ENCODE data around the gene IGHMBP2.

The IGHMBP2 gene

GRCh38 chr11:68900835-68901381 lies 2.8 kb upstream of the IGHMBP2 start:
- ChIA-PET POLR2A (ENCODE audit: low non-redundant PET) (no interaction called here), CTCF (no interaction called here)
- no peak for TF ChIP-seq CTCF (conservative IDR thresholded peaks at IDR 0.05; ENCODE audit: low read depth)
- no peak overlapping the region for H3K27ac ChIP-seq
- DNase-seq (ENCODE audit: low spot score): no peak

GRCh38 chr11:68904248-68904847 lies 657 bp downstream of the IGHMBP2 start:
- CTCF ChIA-PET: interaction anchor here (0.6 to 0.9 kb wide), 4 partner anchors 98 to 1011 kb away, joined by 3 to 6 read pairs (median 3); no protein-coding TSS in a partner anchor
- no peak for TF ChIP-seq CTCF (conservative IDR thresholded peaks at IDR 0.05; ENCODE audit: low read depth)
- H3K27ac ChIP-seq: peak overlapping the region; percentile 78
- peak; percentile 41 for DNase-seq (ENCODE audit: low spot score)
- POLR2A ChIA-PET (ENCODE audit: low non-redundant PET): no interaction called here

- ChIA-PET CTCF (interaction anchor here (0.6 kb wide), 1 partner anchor 62 kb away, joined by 4 read pairs; no protein-coding TSS in a partner anchor), POLR2A (ENCODE audit: low non-redundant PET) (no interaction called here)
- TF ChIP-seq CTCF (conservative IDR thresholded peaks at IDR 0.05; ENCODE audit: low read depth): no peak
- DNase-seq (ENCODE audit: low spot score): peak; percentile 41
- H3K27ac ChIP-seq: peak overlapping the region; percentile 78
These were observed 2.0 kb downstream of the IGHMBP2 start for GRCh38 chr11:68905421-68906360.

GRCh38 chr11:68908273-68908672 lies 4.6 kb downstream of the IGHMBP2 start:
- H3K27ac ChIP-seq: no peak overlapping the region
- DNase-seq (ENCODE audit: low spot score): no peak
- ChIA-PET CTCF (interaction anchor here (0.6 kb wide), 1 partner anchor 22 kb away, joined by 5 read pairs; no protein-coding TSS in a partner anchor), POLR2A (ENCODE audit: low non-redundant PET) (no interaction called here)
- no peak for TF ChIP-seq CTCF (conservative IDR thresholded peaks at IDR 0.05; ENCODE audit: low read depth)

- TF ChIP-seq CTCF (conservative IDR thresholded peaks at IDR 0.05; ENCODE audit: low read depth): no peak
- POLR2A ChIA-PET (ENCODE audit: low non-redundant PET): no interaction called here
- H3K27ac ChIP-seq: no peak overlapping the region
- DNase-seq (ENCODE audit: low spot score): no peak
- CTCF ChIA-PET: no interaction called here
These were observed 7.3 kb downstream of the IGHMBP2 start for GRCh38 chr11:68910965-68911364.

- TF ChIP-seq CTCF (conservative IDR thresholded peaks at IDR 0.05; ENCODE audit: low read depth): no peak
- DNase-seq (ENCODE audit: low spot score): no peak
- no peak overlapping the region for H3K27ac ChIP-seq
- CTCF ChIA-PET: interaction anchor here (0.7 kb wide), 1 partner anchor 405 kb away, joined by 3 read pairs; no protein-coding TSS in a partner anchor
- POLR2A ChIA-PET (ENCODE audit: low non-redundant PET): no interaction called here
These were observed 8.0 kb downstream of the IGHMBP2 start for GRCh38 chr11:68911731-68912130.
